GM12878 (cell line): ENCODE measurements around the gene ZNF280C. TPM values are rescaled to one million over a fixed set of nuclear protein-coding genes. Genes with fewer than 3 reads are reported as not detected.

Source experiments
- BCL11A ChIP-seq: IDR thresholded peaks from 2 replicates; pipeline ENCODE4 v1.6.1; 2011; ENCODE audit warnings: low read depth, low read length
- EED ChIP-seq: sonication (generic); IDR thresholded peaks from 2 replicates; pipeline ENCODE4 v1.6.1; 2016; ENCODE audit warnings: antibody characterized with exemption, low read depth
- EGR1 ChIP-seq, 2 experiments: IDR thresholded peaks; 1 replicate in 1 of 2; 2 replicates in 1 of 2; pipeline ENCODE4 v1.6.1; 2011 to 2012; ENCODE audit warnings: low read depth in 2 of 2, low read length in 2 of 2, borderline replicate concordance in 1 of 2, mild to moderate bottlenecking in 1 of 2, moderate library complexity in 1 of 2
- EP300 ChIP-seq, 2 experiments: fragments of 150-350 bp in 1 of 2; IDR thresholded peaks; 2 replicates each; pipeline ENCODE4 v1.6.1; 2011 to 2012; ENCODE audit warnings: low read depth in 2 of 2, low read length in 2 of 2, borderline replicate concordance in 1 of 2, improper control_type of control experiment in 1 of 2, inconsistent platforms in 1 of 2; ENCODE audit not compliant: control insufficient read depth in 1 of 2
- EZH2 ChIP-seq: IDR thresholded peaks from 2 replicates; pipeline ENCODE4 v1.6.1; 2012; ENCODE audit warnings: low read depth, mild to moderate bottlenecking, control low read depth, inconsistent platforms, low read length, borderline replicate concordance; ENCODE audit not compliant: control insufficient read depth
- GABPA ChIP-seq: IDR thresholded peaks from 2 replicates; pipeline ENCODE4 v1.6.1; 2014; ENCODE audit warnings: antibody characterized with exemption, low read depth, mild to moderate bottlenecking, inconsistent platforms
- HDAC2 ChIP-seq: fragments of 200-600 bp; sonication (generic); IDR thresholded peaks from 2 replicates; pipeline ENCODE4 v1.6.1; 2017
- IKZF1 ChIP-seq: fragments of 450-650 bp; conservative IDR thresholded peaks from 2 replicates; pipeline ENCODE4 v1.6.1; 2017; ENCODE audit warnings: antibody characterized with exemption, mild to moderate bottlenecking
- KDM1A ChIP-seq: fragments of 200-600 bp; sonication (generic); IDR thresholded peaks from 2 replicates; pipeline ENCODE4 v1.6.1; 2016; ENCODE audit warnings: borderline replicate concordance
- NBN ChIP-seq: fragments of 450-650 bp; IDR thresholded peaks from 2 replicates; pipeline ENCODE4 v1.6.1; 2016
- RUNX3 ChIP-seq: IDR thresholded peaks from 2 replicates; pipeline ENCODE4 v1.6.1; 2012; ENCODE audit warnings: low read length, inconsistent platforms
- SMARCA5 ChIP-seq: fragments of 450-650 bp; IDR thresholded peaks from 2 replicates; pipeline ENCODE4 v1.6.1; 2017; ENCODE audit warnings: mild to moderate bottlenecking
- TAF1 ChIP-seq: IDR thresholded peaks from 2 replicates; pipeline ENCODE4 v1.6.1; 2011; ENCODE audit warnings: mild to moderate bottlenecking, low read depth, low read length, borderline replicate concordance
- TBL1XR1 ChIP-seq: IDR thresholded peaks from 2 replicates; pipeline ENCODE4 v1.6.1; 2012; ENCODE audit warnings: low read depth, low read length, improper control_type of control experiment
- ZNF592 ChIP-seq: fragments of 450-650 bp; IDR thresholded peaks from 2 replicates; pipeline ENCODE4 v1.6.1; 2017; ENCODE audit warnings: mild to moderate bottlenecking, moderate library complexity
- ZNF687 ChIP-seq: fragments of 450-650 bp; IDR thresholded peaks from 2 replicates; pipeline ENCODE4 v1.6.1; 2017; ENCODE audit warnings: mild to moderate bottlenecking, moderate library complexity
- polyA plus RNA-seq, 11 experiments: library from polyadenylated mRNA; depleted of rRNA in 4 of 11; unstranded in 6 of 11; stranded (reverse) in 5 of 11; fragments of >200 nt; fragmentation: Nextera tagmentation in 4 of 11; fragmentation: Illumina TruSeq in 1 of 11; extraction: Ambion mirVana in 4 of 11; extraction: Trizol in 1 of 11; gene quantifications; 1 replicate in 1 of 11; 2 replicates in 10 of 11; pipeline versions ENCODE4 v1.2.1 to v1.2.3, GENCODE V29; 2011 to 2016; ENCODE audit warnings: inconsistent platforms in 2 of 11, missing spikeins in 2 of 11, low read depth in 1 of 11
- total RNA-seq, 4 experiments: library from RNA; depleted of rRNA in 3 of 4; stranded (reverse); fragments of >200 nt in 3 of 4; fragmentation: Illumina TruSeq in 1 of 4; extraction: Trizol in 1 of 4; gene quantifications; 2 replicates each; pipeline versions ENCODE4 v1.2.1 to v1.2.3, GENCODE V29; 2013 to 2021
- TF ChIP-seq, protein P1 (sequence below): IDR thresholded peaks from 2 replicates; pipeline ENCODE4 v1.6.1; 2012; ENCODE audit warnings: low read depth, low read length, improper control_type of control experiment

The ZNF280C gene
- total and polyA plus RNA-seq, 10 of the 15 experiments (the other 5 are each of a cell fraction or from before 2014, with no cell fraction given): 0.82 to 8.8 (median 5.7) TPM

DNA sequence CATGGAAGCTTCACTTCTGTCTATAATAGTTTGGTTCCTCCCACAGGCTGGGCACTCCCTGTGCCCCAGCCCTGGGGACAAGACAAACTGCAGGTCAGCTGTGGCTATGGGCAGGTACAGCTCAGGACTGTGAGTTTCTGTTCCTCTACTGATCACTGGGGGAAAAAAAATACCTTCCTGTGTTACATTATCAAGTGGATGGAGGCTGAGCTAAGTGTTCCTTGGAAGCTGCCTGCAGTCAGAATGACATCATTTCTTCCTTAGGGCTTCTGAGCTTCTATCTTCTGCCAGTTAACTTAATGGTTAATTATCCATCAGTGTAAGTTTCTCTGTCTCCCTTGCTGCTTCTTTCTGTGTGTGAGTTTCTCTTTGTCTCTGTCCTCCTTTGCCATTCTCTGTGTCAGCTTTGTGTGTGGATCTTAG lies 92.3 kb downstream of the ZNF280C start (continued):
- no peak for TF ChIP-seq ZNF592
- no peak for TF ChIP-seq HDAC2
- TF ChIP-seq IKZF1: peak; percentile 76; the same call in 1 of the 2 replicates
- TF ChIP-seq EED: peak; percentile 59; the same call in 1 of the 2 replicates
- no peak for TF ChIP-seq BCL11A
- no peak for TF ChIP-seq SMARCA5
- TF ChIP-seq, protein P1, sequence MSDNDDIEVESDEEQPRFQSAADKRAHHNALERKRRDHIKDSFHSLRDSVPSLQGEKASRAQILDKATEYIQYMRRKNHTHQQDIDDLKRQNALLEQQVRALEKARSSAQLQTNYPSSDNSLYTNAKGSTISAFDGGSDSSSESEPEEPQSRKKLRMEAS: no peak
- no peak for TF ChIP-seq TAF1
- 0 out of 4 replicates have a peak, but pooled peaks have one; percentile 8 to 45 for TF ChIP-seq EP300 (IDR thresholded peaks at IDR 0.05; ENCODE audit: borderline replicate concordance in 1 of 2, control insufficient read depth in 1 of 2, low read depth in 2 of 2, low read length in 2 of 2)
- no peak for TF ChIP-seq ZNF687
- TF ChIP-seq GABPA: no peak
- TF ChIP-seq RUNX3: peak; percentile 60
- TF ChIP-seq KDM1A: no peak
- no peak for TF ChIP-seq NBN
- no peak for TF ChIP-seq TBL1XR1
- no peak for TF ChIP-seq EGR1 (IDR thresholded peaks at IDR 0.05; ENCODE audit: borderline replicate concordance in 1 of 2, low read depth in 2 of 2, low read length in 2 of 2)
- no peak for TF ChIP-seq EZH2
- TF ChIP-seq, all 136 proteins: peak for 13
